ENCODE results near the gene MIEF1.
"Not testable (repeated sequence)": the region's sequence is repeated elsewhere in the genome, so short reads cannot be mapped to it uniquely, and the experiment has no call there.

The MIEF1 gene

DNA sequence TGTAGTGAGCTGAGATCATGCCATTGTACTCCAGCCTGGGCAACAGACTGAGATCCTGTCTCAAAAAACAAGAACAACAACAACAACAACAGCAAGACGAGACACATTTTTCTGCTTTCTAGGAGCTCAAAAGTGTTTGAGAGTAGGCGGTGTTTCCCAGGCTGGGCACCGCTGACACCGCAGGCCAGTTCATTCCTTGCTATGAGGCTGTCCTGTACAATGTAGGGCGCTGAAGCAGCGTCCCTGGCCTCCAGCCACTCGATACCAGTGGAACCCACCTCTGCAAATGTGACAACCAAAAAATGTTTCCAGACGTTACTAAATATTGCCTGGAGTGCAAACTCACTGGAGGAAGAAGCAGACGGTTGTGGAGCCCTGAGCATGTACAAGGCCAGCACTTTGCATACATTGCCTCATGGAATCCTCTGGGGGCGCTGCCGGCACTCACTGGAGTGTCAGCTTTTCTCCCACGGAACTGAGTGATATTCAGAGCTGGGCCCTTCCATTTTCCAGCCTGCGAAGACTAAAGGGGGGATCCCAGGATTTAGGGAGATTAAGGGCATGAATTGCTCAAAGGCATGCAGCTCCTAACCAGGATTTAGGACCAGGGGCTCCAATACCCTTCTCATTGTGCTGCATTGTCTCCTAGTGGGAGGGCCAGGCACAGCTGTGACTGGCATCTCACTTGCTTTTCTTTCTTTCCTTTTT is 5.8 kb upstream of the MIEF1 start:
- Histone ChIP-seq H3K4me3 (no peak overlapping the region), H3K27me3 (no peaks in the 10 kb centered on the region), H3K9ac (no peak overlapping the region), H3K4me2 (peak overlapping the region; percentile 50), H4K20me1 (no peaks in the 10 kb centered on the region), H3K27ac (0 out of 2 replicates have a peak overlapping the region, but pooled peaks have one; percentile 22), H3K9me3 (no peaks in the 10 kb centered on the region), H3K36me3 (no peaks in the 10 kb centered on the region), H3K4me1 (peaks cover 26% of the 10 kb centered on the region)
- TF ChIP-seq Cebpa-rat (IDR thresholded peaks at IDR 0.05), result no peak

DNA sequence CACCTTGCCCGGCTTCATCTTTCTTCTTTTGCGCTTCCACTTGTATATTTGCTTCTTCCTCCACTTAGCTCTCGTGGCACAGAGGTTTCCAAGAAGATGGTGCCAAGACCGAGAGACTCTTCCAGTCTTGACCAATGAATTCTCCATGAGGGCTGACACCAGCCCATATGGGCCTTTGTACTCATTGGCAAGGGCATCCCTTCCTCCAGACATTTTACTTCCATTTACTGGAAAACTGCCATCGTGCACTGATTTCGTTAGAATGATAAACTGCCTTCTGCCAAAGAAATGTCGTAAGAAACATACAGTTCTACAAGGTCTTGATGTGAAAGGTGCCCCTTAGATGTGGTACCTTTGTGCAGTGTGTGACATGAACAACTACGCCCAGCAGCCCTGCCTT is 4.7 kb upstream of the MIEF1 start:
- Histone ChIP-seq H4K20me1 (no peaks in the 10 kb centered on the region), H3K4me2 (no peak overlapping the region), H3K27me3 (no peaks in the 10 kb centered on the region), H3K4me1 (peaks cover 31% of the 10 kb centered on the region), H3K9me3 (no peaks in the 10 kb centered on the region), H3K36me3 (no peaks in the 10 kb centered on the region), H3K4me3 (no peak overlapping the region), H3K27ac (no peak overlapping the region), H3K9ac (no peak overlapping the region)
- no peak for TF ChIP-seq Cebpa-rat (IDR thresholded peaks at IDR 0.05)

DNA sequence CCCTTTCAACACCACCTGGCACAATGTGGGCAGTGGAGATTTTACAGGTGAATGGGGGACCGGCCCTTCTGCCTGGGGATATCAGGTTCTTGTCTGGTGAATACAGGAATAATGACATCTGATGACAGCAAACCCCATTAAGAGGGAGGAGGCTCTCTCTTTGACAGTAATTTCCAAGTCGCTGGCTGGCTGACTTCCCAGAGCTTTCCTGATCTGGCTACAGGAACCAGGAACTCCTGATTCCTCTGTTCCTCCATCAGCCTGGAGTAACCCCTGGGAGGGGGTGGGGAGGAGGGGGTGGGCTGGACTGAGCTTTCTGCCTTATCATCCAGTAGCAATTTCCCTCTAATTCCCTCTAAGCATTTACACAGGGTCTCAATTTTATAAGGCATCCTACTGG is 3.7 kb upstream of the MIEF1 start:
- Histone ChIP-seq H3K27ac (no peak overlapping the region), H3K9ac (no peak overlapping the region)
- no peak for TF ChIP-seq Cebpa-rat (IDR thresholded peaks at IDR 0.05)

DNA sequence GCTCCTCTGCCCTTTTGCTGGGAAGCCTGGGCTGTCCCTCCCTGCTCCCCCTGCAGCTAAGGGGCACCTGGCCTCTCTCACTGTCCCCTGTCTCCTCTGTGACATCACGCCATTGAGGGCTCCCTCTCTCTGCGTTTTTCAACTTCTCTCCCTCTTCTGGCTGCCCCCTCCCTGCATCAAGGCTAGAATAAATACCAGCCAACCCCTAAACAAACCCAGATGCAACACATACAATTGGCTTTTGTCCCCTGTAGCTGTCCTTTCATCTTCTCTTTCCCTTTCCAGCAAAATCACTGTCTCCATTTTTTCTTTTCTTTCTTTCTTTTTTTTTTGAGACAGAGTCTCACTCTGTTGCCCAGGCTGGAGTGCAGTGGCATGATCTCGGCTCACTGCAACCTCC is 3.3 kb upstream of the MIEF1 start:
- Histone ChIP-seq H3K4me2 (no peak overlapping the region), H3K36me3 (peaks cover 3% of the 10 kb centered on the region), H4K20me1 (peaks cover 10% of the 10 kb centered on the region), H3K4me3 (no peak overlapping the region), H3K27ac (no peak overlapping the region), H3K9me3 (no peaks in the 10 kb centered on the region), H3K9ac (no peak overlapping the region), H3K27me3 (no peaks in the 10 kb centered on the region), H3K4me1 (peaks cover 42% of the 10 kb centered on the region)
- no peak for TF ChIP-seq Cebpa-rat (IDR thresholded peaks at IDR 0.05)

More for the DNA sequence above, 3.7 kb upstream of the MIEF1 start:
- no peak overlapping the region for H3K4me3 ChIP-seq
- H3K4me2 ChIP-seq, result no peak overlapping the region
- peaks cover 38% of the 10 kb centered on the region for H3K4me1 ChIP-seq
- H3K9me3 ChIP-seq, result no peaks in the 10 kb centered on the region
- no peaks in the 10 kb centered on the region for H3K27me3 ChIP-seq
- H3K36me3 ChIP-seq, result no peaks in the 10 kb centered on the region
- H4K20me1 ChIP-seq, result peaks cover 6% of the 10 kb centered on the region

DNA sequence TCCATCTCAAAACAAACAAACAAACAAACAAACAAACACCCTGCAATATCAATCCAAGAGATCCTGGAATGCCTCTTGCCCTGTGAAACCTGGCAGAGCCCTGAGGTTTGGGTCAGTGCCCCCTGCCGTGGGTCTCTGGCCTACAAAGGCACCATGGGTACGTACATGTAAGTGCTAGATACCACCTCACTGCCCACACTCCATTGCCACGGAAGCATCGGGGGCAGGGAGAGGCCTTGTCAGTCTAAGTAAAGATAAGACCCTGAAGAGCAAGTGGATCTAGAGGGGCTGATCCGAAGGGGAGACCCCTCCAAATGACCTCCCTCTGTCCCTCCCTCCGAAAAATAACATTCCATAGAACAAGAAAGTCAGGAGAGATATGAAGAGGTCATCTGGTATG is 2.0 kb upstream of the MIEF1 start:
- H3K27me3 ChIP-seq, result no peaks in the 10 kb centered on the region
- peaks cover 16% of the 10 kb centered on the region for H3K36me3 ChIP-seq
- no peak overlapping the region for H3K9ac ChIP-seq
- no peaks in the 10 kb centered on the region for H3K9me3 ChIP-seq
- H3K4me3 ChIP-seq, result no peak overlapping the region
- H4K20me1 ChIP-seq, result peaks cover 23% of the 10 kb centered on the region
- H3K4me1 ChIP-seq, result peaks cover 45% of the 10 kb centered on the region
- TF ChIP-seq Cebpa-rat (IDR thresholded peaks at IDR 0.05), result no peak
- no peak overlapping the region for H3K4me2 ChIP-seq
- no peak overlapping the region for H3K27ac ChIP-seq

DNA sequence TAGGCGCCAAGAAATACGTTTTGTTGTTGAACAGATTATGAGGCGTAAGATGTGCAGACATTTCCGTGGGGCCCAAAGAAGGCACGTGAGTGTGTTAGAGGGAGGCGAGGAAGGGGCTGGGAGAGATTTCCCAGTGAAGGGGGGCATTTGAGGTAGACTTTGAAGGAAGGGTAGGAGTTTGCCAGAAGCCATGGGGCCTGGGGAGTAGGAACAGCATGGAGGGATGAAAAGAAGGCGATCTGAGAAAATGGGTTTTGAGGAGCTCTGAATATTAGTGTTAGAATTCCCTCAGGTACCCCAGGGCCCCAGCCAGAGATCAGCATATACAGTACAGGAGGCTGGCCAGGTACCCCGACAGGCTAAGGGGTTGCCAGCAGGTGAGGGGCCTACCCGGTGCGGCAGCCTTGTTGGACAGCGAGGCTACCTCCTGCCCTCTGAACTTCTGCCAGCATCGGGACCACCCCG is 414 bp upstream of the MIEF1 start:
- Histone ChIP-seq H3K4me3 (peak overlapping the region; percentile 86), H3K4me1 (peaks cover 37% of the 10 kb centered on the region), H3K36me3 (peaks cover 32% of the 10 kb centered on the region), H3K4me2 (peak overlapping the region; percentile 99), H3K27ac (peak overlapping the region; percentile 84), H3K9me3 (no peaks in the 10 kb centered on the region), H3K9ac (0 out of 2 replicates have a peak overlapping the region, but pooled peaks have one; percentile 92), H4K20me1 (peaks cover 39% of the 10 kb centered on the region), H3K27me3 (no peaks in the 10 kb centered on the region)
- TF ChIP-seq Cebpa-rat (IDR thresholded peaks at IDR 0.05), result no peak

DNA sequence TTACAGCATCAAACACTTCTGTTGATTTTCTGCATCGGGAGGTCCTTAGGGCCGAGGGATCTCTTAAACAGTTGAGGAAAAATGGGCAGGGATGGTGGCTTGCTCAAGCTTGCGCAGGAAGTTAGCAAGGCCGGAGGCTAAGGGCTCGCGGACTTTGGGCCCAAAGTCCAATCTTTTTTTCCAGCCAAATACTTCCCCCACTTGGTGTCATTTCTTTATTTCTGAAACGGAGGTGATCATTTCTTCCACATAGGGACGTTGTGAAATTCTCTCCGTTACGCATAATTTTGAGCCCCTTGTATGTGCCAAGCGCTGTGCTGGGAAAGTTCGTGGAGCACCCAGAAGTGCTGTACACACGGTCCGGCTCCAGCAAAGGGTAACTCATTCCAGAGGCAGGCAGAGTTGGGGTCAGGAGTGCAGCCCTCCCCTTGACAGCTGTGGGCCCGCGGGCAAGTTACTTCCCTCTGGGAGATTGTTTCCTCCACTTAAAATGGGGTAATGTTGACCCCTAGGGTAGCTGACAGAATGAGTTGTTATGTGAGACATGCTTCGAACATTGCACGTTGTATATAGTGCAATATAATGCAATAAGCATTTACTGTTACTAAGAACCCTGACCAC is 809 bp downstream of the MIEF1 start:
- Histone ChIP-seq H3K4me2 (peak overlapping the region; percentile 99), H3K27me3 (no peaks in the 10 kb centered on the region), H3K4me1 (peaks cover 35% of the 10 kb centered on the region), H3K27ac (peak overlapping the region; percentile 84), H3K9ac (peak overlapping the region; percentile 92), H3K36me3 (peaks cover 44% of the 10 kb centered on the region), H3K9me3 (no peaks in the 10 kb centered on the region), H3K4me3 (peak overlapping the region; percentile 86), H4K20me1 (peaks cover 51% of the 10 kb centered on the region)
- no peak for TF ChIP-seq Cebpa-rat (IDR thresholded peaks at IDR 0.05)

DNA sequence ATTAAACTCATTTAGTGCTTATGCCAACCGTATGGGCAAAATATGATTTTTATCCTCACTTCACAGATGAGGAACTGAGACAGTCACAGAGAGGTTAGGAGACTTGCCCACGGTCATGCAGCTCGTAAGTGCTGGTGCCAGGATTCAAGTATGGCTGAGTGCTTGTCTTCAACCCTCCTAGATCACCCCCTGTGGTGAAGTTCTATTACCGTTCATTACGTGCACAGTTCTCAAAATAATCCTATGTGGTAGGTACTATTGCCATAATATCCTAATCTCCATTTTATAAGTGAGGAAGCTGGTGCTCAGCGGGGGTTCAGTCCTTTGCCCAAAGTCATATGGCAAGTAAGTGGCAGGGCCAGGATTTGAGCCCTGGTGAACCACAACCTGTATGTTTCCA is 1.5 kb downstream of the MIEF1 start:
- peaks cover 35% of the 10 kb centered on the region for H3K4me1 ChIP-seq
- peak overlapping the region; percentile 86 for H3K4me3 ChIP-seq
- H3K36me3 ChIP-seq, result peaks cover 51% of the 10 kb centered on the region
- H3K9ac ChIP-seq, result peak overlapping the region; percentile 92
- H3K27me3 ChIP-seq, result no peaks in the 10 kb centered on the region
- H3K9me3 ChIP-seq, result no peaks in the 10 kb centered on the region
- peak overlapping the region; percentile 99 for H3K4me2 ChIP-seq
- peaks cover 58% of the 10 kb centered on the region for H4K20me1 ChIP-seq
- no peak for TF ChIP-seq Cebpa-rat (IDR thresholded peaks at IDR 0.05)
- H3K27ac ChIP-seq, result peak overlapping the region; percentile 84; the same call in 1 of the 2 replicates

DNA sequence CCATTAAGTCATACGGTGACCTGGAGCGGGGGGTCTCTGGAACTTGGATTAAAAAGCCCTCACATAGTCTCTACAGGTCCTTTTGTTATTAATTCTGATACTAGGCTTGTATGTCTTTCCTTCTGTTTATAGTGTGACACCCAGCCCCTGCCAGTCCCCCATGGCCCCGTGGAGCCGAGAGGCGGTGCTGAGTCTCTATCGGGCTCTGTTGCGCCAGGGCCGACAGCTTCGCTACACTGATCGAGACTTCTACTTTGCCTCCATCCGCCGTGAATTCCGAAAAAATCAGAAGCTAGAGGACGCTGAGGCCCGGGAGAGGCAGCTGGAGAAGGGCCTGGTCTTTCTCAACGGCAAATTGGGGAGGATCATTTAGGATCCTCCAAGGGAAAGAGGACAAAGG is 2.0 kb downstream of the MIEF1 start:
- H4K20me1 ChIP-seq, result peaks cover 62% of the 10 kb centered on the region
- no peak for TF ChIP-seq Cebpa-rat (IDR thresholded peaks at IDR 0.05)
- peak overlapping the region; percentile 99 for H3K4me2 ChIP-seq
- H3K9me3 ChIP-seq, result no peaks in the 10 kb centered on the region
- H3K27me3 ChIP-seq, result no peaks in the 10 kb centered on the region
- H3K4me1 ChIP-seq, result peaks cover 35% of the 10 kb centered on the region
- H3K27ac ChIP-seq, result no peak overlapping the region
- H3K36me3 ChIP-seq, result peaks cover 56% of the 10 kb centered on the region
- H3K9ac ChIP-seq, result peak overlapping the region; percentile 92; the same call in 1 of the 2 replicates
- H3K4me3 ChIP-seq, result peak overlapping the region; percentile 86; the same call in 1 of the 2 replicates

DNA sequence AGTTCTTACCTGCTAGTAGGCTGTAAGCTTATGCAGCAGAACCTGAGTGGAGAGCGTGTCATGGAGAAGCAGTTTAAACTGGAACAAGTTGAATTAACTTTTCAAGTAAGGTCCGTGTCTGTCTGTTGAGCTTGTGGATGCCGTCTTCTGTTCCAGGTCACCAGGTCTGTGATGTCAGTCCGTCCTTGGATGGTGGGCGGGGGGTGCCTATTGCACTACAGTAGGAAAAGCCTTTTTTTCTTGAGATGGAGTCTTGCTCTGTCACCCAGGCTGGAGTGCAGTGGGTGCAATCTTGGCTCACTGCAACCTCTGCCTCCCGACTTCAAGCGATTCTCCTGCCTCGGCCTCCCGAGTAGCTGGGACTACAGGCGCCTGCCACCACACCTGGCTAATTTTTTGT is 4.9 kb downstream of the MIEF1 start:
- H3K27me3 ChIP-seq, H3K9me3 ChIP-seq, H3K9ac ChIP-seq, H3K27ac ChIP-seq, H3K4me3 ChIP-seq, H3K4me2 ChIP-seq: not testable (repeated sequence)
- H3K36me3 ChIP-seq, result peaks cover 85% of the 10 kb centered on the region
- H4K20me1 ChIP-seq, result peaks cover 92% of the 10 kb centered on the region
- peaks cover 23% of the 10 kb centered on the region for H3K4me1 ChIP-seq
